H9 (cell line): Measurements from ENCODE around the gene GAGE13. TPM values are rescaled to one million over a fixed set of nuclear protein-coding genes. Genes with fewer than 3 reads are reported as not detected.

Experiments used
- total RNA-seq: library from RNA; stranded (reverse); gene quantifications from 2 replicates; pipeline ENCODE4 v1.2.1, GENCODE V29; 2021

Gene GAGE13
- total RNA-seq, 1 experiment from 2014 or later: not detected

Other genes with a start within 250 kb of the GAGE13 start
- gene GPKOW, start 207.8 kb upstream of the GAGE13 start, total RNA-seq: 15.8 and 17.1 TPM in 2 replicates
- gene MAGIX, start 168.8 kb upstream of the GAGE13 start, total RNA-seq: 1.3 and 1.9 TPM in 2 replicates
- gene PLP2, start 159.7 kb upstream of the GAGE13 start, total RNA-seq: 11.7 and 12.1 TPM in 2 replicates
- 9.7 and 12.2 TPM in 2 replicates for gene PRICKLE3, start 145.2 kb upstream of the GAGE13 start, total RNA-seq
- gene SYP, start 131.4 kb upstream of the GAGE13 start, total RNA-seq: 1.8 and 2.1 TPM in 2 replicates
- gene CACNA1F, start 98.2 kb upstream of the GAGE13 start, total RNA-seq: 0.94 and 1.4 TPM in 2 replicates
- 12.1 and 12.2 TPM in 2 replicates for gene CCDC22, start 96.1 kb upstream of the GAGE13 start, total RNA-seq
- 0.68 and 0.81 TPM in 2 replicates for gene FOXP3, start 66.9 kb upstream of the GAGE13 start, total RNA-seq
- gene PPP1R3F, start 61.8 kb upstream of the GAGE13 start, total RNA-seq: 6.9 and 7.3 TPM in 2 replicates
- not detected in 2 replicates for gene GAGE10, start 27.9 kb upstream of the GAGE13 start, total RNA-seq
- not detected in 2 replicates for gene GAGE12J, start 9.5 kb upstream of the GAGE13 start, total RNA-seq
- gene GAGE12C, start 200.6 kb downstream of the GAGE13 start, total RNA-seq: not detected in 2 replicates
- gene GAGE12D, start 210.2 kb downstream of the GAGE13 start, total RNA-seq: not detected in 2 replicates
- not detected in 2 replicates for gene GAGE12E, start 219.7 kb downstream of the GAGE13 start, total RNA-seq
- gene GAGE12F, start 229.3 kb downstream of the GAGE13 start, total RNA-seq: not detected in 2 replicates
- not detected in 2 replicates for gene GAGE12G, start 238.8 kb downstream of the GAGE13 start, total RNA-seq
- gene GAGE12H, start 248.4 kb downstream of the GAGE13 start, total RNA-seq: not detected in 2 replicates